HG03039 (cell line): ENCODE measurements around the gene CHCHD6.

ENCODE experiments used
- ATAC-seq: cut with Tn5 transposase; IDR thresholded peaks from one replicate; pipeline ENCODE4 v1.9.1; 2021; ENCODE audit warnings: mild to moderate bottlenecking, moderate library complexity; ENCODE audit not compliant: unreplicated experiment

CHCHD6 gene

GRCh38 chr3:126854666-126855065, 150.6 kb downstream of the CHCHD6 start:
- ATAC-seq: no peak

GRCh38 chr3:126855374-126855773, 151.3 kb downstream of the CHCHD6 start:
- ATAC-seq: no peak

- no peak for ATAC-seq
Measured at GRCh38 chr3:126857928-126858327, 153.9 kb downstream of the CHCHD6 start.

GRCh38 chr3:126858401-126858800, 154.4 kb downstream of the CHCHD6 start:
- ATAC-seq: no peak

- no peak for ATAC-seq
Measured at GRCh38 chr3:126858887-126859286, 154.8 kb downstream of the CHCHD6 start.

GRCh38 chr3:126859415-126860246, 155.6 kb downstream of the CHCHD6 start:
- ATAC-seq: no peak

- no peak for ATAC-seq
Measured at GRCh38 chr3:126865736-126866135, 161.7 kb downstream of the CHCHD6 start.

- ATAC-seq: no peak
Measured at GRCh38 chr3:126866175-126866759, 162.2 kb downstream of the CHCHD6 start.

GRCh38 chr3:126867190-126867862, 163.3 kb downstream of the CHCHD6 start:
- ATAC-seq: no peak

- no peak for ATAC-seq
Measured at GRCh38 chr3:126867863-126868200, 163.8 kb downstream of the CHCHD6 start.

GRCh38 chr3:126870608-126871210, 166.7 kb downstream of the CHCHD6 start:
- no peak for ATAC-seq

- no peak for ATAC-seq
Measured at GRCh38 chr3:126872701-126873342, 168.8 kb downstream of the CHCHD6 start.

GRCh38 chr3:126873416-126873815, 169.4 kb downstream of the CHCHD6 start:
- ATAC-seq: no peak

- no peak for ATAC-seq
Measured at GRCh38 chr3:126878664-126879063, 174.6 kb downstream of the CHCHD6 start.

GRCh38 chr3:126880901-126881300, 176.9 kb downstream of the CHCHD6 start:
- no peak for ATAC-seq

- no peak for ATAC-seq
Measured at GRCh38 chr3:126881861-126882260, 177.8 kb downstream of the CHCHD6 start.

- ATAC-seq: no peak
Measured at GRCh38 chr3:126883241-126883640, 179.2 kb downstream of the CHCHD6 start.

GRCh38 chr3:126885425-126885824, 181.4 kb downstream of the CHCHD6 start:
- no peak for ATAC-seq

GRCh38 chr3:126886217-126886616, 182.2 kb downstream of the CHCHD6 start:
- no peak for ATAC-seq

- no peak for ATAC-seq
Measured at GRCh38 chr3:126887686-126888085, 183.6 kb downstream of the CHCHD6 start.

GRCh38 chr3:126888186-126888760, 184.2 kb downstream of the CHCHD6 start:
- ATAC-seq: no peak
